ENCODE results near the gene SRD5A1. TPM values are rescaled to one million over a fixed set of nuclear protein-coding genes. Genes with fewer than 3 reads are reported as not detected.
A peak's percentile ranks its signal among the peaks of the same experiment; 100 is the strongest.

The SRD5A1 gene
- total RNA-seq, 1 donor from 2014 or later, result 47.2 TPM

DNA sequence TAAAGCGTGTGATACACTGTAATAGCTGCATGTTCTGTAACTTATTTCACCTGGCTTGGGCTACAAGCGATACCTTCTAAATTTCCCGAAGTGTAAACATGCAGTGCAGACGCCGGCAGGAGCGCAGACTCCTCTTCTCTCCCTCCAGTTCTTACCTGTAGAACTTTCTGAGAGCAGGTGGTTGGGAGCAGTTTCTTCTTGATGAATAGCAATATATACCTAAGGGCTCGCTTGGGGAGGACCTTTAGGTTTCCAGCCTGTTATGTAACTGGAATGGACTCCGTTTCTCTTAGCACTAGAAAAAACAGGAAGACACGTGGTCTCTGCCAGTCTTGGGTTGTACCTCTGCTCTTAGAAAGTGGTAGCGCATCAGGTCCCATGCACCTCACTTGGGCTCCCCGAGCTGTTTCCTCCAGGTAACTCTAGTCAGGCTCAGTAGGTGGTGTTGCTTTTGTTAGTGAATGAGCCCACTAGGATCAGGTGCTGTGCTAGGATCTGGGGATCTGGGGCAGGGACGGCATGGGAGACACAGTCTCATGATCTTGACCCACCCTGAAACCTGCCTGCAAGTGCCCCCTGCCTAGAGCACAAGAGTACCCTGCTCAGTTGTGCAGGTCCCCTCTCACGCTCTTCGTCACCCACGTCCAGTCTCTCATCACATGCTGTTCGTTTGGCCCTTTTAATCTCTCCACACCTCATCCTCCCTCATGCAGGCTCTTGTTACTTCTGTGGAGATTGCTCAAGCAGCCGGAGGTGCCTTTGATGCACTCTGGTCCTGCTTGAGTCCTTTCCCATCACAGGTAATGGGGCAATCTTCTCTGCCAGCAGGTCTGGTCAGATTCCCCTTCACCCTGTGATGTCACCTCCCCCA, 82.8 kb downstream of the SRD5A1 start:
- H3K4me1 Mint-ChIP-seq (ENCODE audit: low read depth, unreplicated experiment), result peaks cover 23% of the 10 kb centered on the region

DNA sequence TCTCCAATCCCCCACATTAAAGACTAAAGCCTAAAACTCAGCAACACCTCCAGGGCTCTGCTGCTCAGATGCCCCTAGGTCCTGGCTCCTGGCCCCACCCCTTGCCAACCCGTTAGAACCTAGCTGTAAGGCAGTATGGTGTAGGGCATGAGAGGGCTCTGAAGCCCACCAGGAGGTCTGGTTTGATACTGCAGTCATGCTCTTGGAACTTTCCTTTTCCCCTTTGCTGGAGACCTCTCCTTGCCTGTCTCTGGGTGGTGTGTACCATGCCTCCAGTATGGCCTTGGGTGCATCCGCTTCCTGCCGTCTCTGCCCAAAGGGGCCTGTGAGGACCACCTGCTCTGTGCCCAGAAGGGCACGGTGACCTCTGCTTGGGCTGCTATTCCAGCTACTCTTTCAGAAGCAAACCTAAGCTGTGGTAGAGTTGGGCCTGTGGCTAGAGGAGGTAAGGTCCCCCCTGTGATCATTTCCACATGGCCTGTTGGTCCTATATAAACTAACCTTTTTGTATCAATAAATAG, 83.4 kb downstream of the SRD5A1 start:
- TF ChIP-seq, protein P1, sequence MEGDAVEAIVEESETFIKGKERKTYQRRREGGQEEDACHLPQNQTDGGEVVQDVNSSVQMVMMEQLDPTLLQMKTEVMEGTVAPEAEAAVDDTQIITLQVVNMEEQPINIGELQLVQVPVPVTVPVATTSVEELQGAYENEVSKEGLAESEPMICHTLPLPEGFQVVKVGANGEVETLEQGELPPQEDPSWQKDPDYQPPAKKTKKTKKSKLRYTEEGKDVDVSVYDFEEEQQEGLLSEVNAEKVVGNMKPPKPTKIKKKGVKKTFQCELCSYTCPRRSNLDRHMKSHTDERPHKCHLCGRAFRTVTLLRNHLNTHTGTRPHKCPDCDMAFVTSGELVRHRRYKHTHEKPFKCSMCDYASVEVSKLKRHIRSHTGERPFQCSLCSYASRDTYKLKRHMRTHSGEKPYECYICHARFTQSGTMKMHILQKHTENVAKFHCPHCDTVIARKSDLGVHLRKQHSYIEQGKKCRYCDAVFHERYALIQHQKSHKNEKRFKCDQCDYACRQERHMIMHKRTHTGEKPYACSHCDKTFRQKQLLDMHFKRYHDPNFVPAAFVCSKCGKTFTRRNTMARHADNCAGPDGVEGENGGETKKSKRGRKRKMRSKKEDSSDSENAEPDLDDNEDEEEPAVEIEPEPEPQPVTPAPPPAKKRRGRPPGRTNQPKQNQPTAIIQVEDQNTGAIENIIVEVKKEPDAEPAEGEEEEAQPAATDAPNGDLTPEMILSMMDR (IDR thresholded peaks at IDR 0.05; ENCODE audit: partially characterized antibody, unreplicated experiment), result no peak
- Mint-ChIP-seq H3K36me3 (ENCODE audit: unreplicated experiment) (no peaks in the 10 kb centered on the region), H3K4me3 (ENCODE audit: unreplicated experiment) (peak overlapping the region; percentile 66), H3K4me1 (ENCODE audit: low read depth, unreplicated experiment) (peaks cover 23% of the 10 kb centered on the region), H3K9me3 (ENCODE audit: unreplicated experiment) (peaks cover 8% of the 10 kb centered on the region), H3K27me3 (ENCODE audit: unreplicated experiment) (peaks cover 5% of the 10 kb centered on the region), H3K27ac (ENCODE audit: unreplicated experiment) (no peak overlapping the region)
- no peak for DNase-seq

More for the DNA sequence above, 82.8 kb downstream of the SRD5A1 start:
- H3K27ac Mint-ChIP-seq (ENCODE audit: unreplicated experiment), result no peak overlapping the region
- peaks cover 9% of the 10 kb centered on the region for H3K9me3 Mint-ChIP-seq (ENCODE audit: unreplicated experiment)
- H3K4me3 Mint-ChIP-seq (ENCODE audit: unreplicated experiment), result peak overlapping the region; percentile 89
- TF ChIP-seq, protein P1 (IDR thresholded peaks at IDR 0.05; ENCODE audit: partially characterized antibody, unreplicated experiment), result no peak
- H3K36me3 Mint-ChIP-seq (ENCODE audit: unreplicated experiment), result no peaks in the 10 kb centered on the region
- peaks cover 5% of the 10 kb centered on the region for H3K27me3 Mint-ChIP-seq (ENCODE audit: unreplicated experiment)
- no peak for DNase-seq

DNA sequence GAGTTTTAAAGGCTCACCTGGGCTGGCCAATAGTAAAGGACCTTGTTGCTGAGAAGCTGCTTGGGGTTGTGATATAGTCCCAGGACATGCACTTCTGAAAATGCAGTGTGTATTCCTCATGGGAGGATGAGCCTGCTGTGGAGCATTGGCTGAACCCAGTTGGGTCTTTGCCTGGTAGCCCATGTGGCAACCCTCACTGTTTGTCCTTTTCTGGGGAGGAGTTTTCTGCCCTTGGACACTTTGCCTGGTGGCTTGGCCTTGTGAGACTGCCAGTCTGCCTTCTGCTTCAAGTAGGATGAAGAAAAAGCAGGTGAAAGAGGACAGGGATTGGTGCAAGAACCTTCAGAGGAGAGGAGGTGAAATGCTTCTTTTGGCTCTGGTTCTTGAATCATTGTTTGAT, 84.0 kb downstream of the SRD5A1 start:
- Mint-ChIP-seq H3K4me1 (ENCODE audit: low read depth, unreplicated experiment) (peaks cover 23% of the 10 kb centered on the region), H3K27ac (ENCODE audit: unreplicated experiment) (no peak overlapping the region), H3K36me3 (ENCODE audit: unreplicated experiment) (no peaks in the 10 kb centered on the region), H3K4me3 (ENCODE audit: unreplicated experiment) (no peak overlapping the region), H3K27me3 (ENCODE audit: unreplicated experiment) (peaks cover 5% of the 10 kb centered on the region), H3K9me3 (ENCODE audit: unreplicated experiment) (peaks cover 5% of the 10 kb centered on the region)
- TF ChIP-seq, protein P1 (IDR thresholded peaks at IDR 0.05; ENCODE audit: partially characterized antibody, unreplicated experiment), result no peak
- DNase-seq, result no peak

DNA sequence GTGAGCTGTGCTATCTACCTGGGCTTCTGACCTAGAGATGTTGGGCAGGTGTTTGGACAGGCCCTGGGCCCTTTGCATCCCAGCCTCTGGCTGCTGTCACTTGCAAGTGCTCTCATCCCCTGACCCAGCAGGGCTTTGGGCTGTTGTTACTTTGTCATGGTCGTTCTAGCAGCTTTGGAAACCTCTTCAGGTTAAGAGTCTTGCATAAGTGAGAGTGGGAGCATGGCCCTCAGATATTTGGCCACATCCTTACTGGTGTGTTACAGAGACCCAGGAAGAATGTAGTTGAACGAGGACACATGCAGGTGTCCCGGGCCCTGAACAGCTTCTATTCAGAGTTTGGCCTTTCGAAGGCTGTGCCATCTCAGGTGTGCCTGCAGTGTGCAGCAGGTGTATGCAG, 84.4 kb downstream of the SRD5A1 start:
- Mint-ChIP-seq H3K9me3 (ENCODE audit: unreplicated experiment) (peaks cover 5% of the 10 kb centered on the region), H3K27ac (ENCODE audit: unreplicated experiment) (no peak overlapping the region), H3K27me3 (ENCODE audit: unreplicated experiment) (peaks cover 3% of the 10 kb centered on the region), H3K4me3 (ENCODE audit: unreplicated experiment) (no peak overlapping the region), H3K4me1 (ENCODE audit: low read depth, unreplicated experiment) (peaks cover 25% of the 10 kb centered on the region), H3K36me3 (ENCODE audit: unreplicated experiment) (no peaks in the 10 kb centered on the region)
- no peak for DNase-seq
- TF ChIP-seq, protein P1 (IDR thresholded peaks at IDR 0.05; ENCODE audit: partially characterized antibody, unreplicated experiment), result no peak

DNA sequence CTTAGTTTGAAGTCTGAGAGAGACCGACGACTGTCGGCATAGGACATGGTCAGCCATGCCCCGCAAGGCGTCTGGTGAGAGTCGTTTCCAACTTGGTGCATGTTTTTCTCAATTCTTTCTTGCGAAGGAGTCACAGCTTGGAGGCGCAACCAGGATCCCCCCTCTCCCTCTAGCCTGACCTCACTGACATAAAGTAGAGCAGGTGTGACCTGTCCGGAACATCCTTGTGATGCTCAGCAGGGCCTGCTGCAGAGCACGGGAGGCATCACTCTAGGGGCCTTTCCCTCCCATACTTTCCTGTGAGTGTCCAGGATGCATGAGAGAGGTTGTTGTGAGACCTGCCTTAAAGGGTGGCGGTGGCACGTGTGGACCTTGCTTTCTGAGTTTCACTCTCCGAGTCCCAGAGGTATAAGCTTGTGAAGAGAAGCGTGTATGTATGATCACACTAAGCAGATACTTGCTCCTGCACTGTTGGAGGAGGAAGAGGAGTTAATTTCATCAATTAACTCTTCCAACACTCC, 85.0 kb downstream of the SRD5A1 start:
- peaks cover 3% of the 10 kb centered on the region for H3K27me3 Mint-ChIP-seq (ENCODE audit: unreplicated experiment)
- TF ChIP-seq, protein P1 (IDR thresholded peaks at IDR 0.05; ENCODE audit: partially characterized antibody, unreplicated experiment), result no peak
- no peak overlapping the region for H3K27ac Mint-ChIP-seq (ENCODE audit: unreplicated experiment)
- no peaks in the 10 kb centered on the region for H3K36me3 Mint-ChIP-seq (ENCODE audit: unreplicated experiment)
- no peak overlapping the region for H3K4me3 Mint-ChIP-seq (ENCODE audit: unreplicated experiment)
- DNase-seq, result no peak
- H3K9me3 Mint-ChIP-seq (ENCODE audit: unreplicated experiment), result peaks cover 5% of the 10 kb centered on the region
- peaks cover 28% of the 10 kb centered on the region for H3K4me1 Mint-ChIP-seq (ENCODE audit: low read depth, unreplicated experiment)
